K562 (cell line): ENCODE measurements around the gene CLPSL1. TPM values are rescaled to one million over a fixed set of nuclear protein-coding genes. Genes with fewer than 3 reads are reported as not detected.

Experiments used
- ATAC-seq: fragments of 200-7000 bp; cut with Tn5 transposase; 3 replicates; pipeline ENCODE4 v1.9.1; 2020; ENCODE audit warnings: moderate library complexity
- BruUV-seq: library from RNA; stranded (reverse); fragments of 400-500 nt; replicated peaks from 2 replicates; lab custom pipeline; 2021; lab: Mats Ljungman, UMichigan
- CTCF ChIA-PET: fragments of 300-600 bp; formaldehyde crosslinking; extraction: SDS; loops from one replicate; lab custom pipeline; 2021; ENCODE audit warnings: low intra/inter-chr PET ratio; lab: Yijun Ruan, JAX
- POLR2A ChIA-PET: fragments of 300-600, 350-650 bp; sonication (Branson Sonifier 250); formaldehyde crosslinking; extraction: SDS; loops from one replicate; lab custom pipeline; 2021; ENCODE audit warnings: antibody characterized with exemption, inconsistent platforms; lab: Yijun Ruan, JAX
- DNase-seq, 4 experiments: peaks; one replicate each; pipeline versions ENCODE4 v3.0.0 to v3.0.0-alpha.2; 2011 to 2018; ENCODE audit warnings: low spot score in 3 of 4, mixed read lengths in 3 of 4; ENCODE audit errors: extremely low read depth in 1 of 4
- FAIRE-seq: peaks from 2 replicates; lab custom pipeline; 2011; peaks lifted over from hg19 to GRCh38; lab: Jason Lieb, UNC
- H2AFZ ChIP-seq: 2 replicates; pipeline ENCODE4 v1.6.0; 2011; ENCODE audit warnings: low read depth, low read length, control low read depth, inconsistent platforms
- H3K27ac ChIP-seq: fragments of 200-600 bp; 3 replicates; pipeline ENCODE4 v1.8.0; 2011; ENCODE audit warnings: low read depth, mild to moderate bottlenecking, control low read depth, inconsistent platforms, low read length, moderate library complexity, mixed read lengths; ENCODE audit errors: extremely low read depth
- H3K27me3 ChIP-seq, 2 experiments: fragments of 300-600 bp in 1 of 2; 2 replicates in 1 of 2; 3 replicates in 1 of 2; pipeline versions ENCODE4 v1.6.0 to v1.8.0; 2011; ENCODE audit warnings: inconsistent platforms in 2 of 2, low read length in 2 of 2, mild to moderate bottlenecking in 1 of 2, mixed read lengths in 1 of 2, moderate library complexity in 1 of 2; ENCODE audit not compliant: control insufficient read depth in 2 of 2, insufficient read depth in 2 of 2
- H3K36me3 ChIP-seq: fragments of 300-600 bp; 3 replicates; pipeline ENCODE4 v1.8.0; 2011; ENCODE audit warnings: mild to moderate bottlenecking, low read length, inconsistent platforms; ENCODE audit not compliant: control insufficient read depth, insufficient read depth
- H3K4me1 ChIP-seq, 2 experiments: fragments of 200-600 bp in 1 of 2; replicated peaks in 1 of 2; 2 replicates in 1 of 2; 3 replicates in 1 of 2; pipeline versions ENCODE4 v1.5.1 to v1.8.0; 2011; ENCODE audit warnings: inconsistent platforms in 2 of 2, low read length in 2 of 2, mild to moderate bottlenecking in 1 of 2, mixed read lengths in 1 of 2, moderate library complexity in 1 of 2; ENCODE audit not compliant: control insufficient read depth in 2 of 2, insufficient read depth in 2 of 2
- H3K4me2 ChIP-seq: 2 replicates; pipeline ENCODE4 v1.6.1; 2011; ENCODE audit warnings: low read length, control low read depth, inconsistent platforms, mixed read lengths; ENCODE audit not compliant: insufficient read depth
- H3K4me3 ChIP-seq: fragments of 200-600 bp; sonication (generic), shearing (Covaris generic); 2 replicates; pipeline ENCODE4 v1.5.1; 2016; ENCODE audit warnings: control low read depth, inconsistent platforms
- H3K79me2 ChIP-seq: fragments of 200-600 bp; 3 replicates; pipeline ENCODE4 v1.8.0; 2011; ENCODE audit warnings: low read length, inconsistent platforms; ENCODE audit not compliant: control insufficient read depth, insufficient read depth
- H3K9ac ChIP-seq, 2 experiments: 2 replicates each; pipeline versions ENCODE4 v1.6.0 to v1.6.1; 2011; ENCODE audit warnings: low read depth in 2 of 2, low read length in 2 of 2, control low read depth in 1 of 2, inconsistent platforms in 1 of 2, mild to moderate bottlenecking in 1 of 2, mixed read lengths in 1 of 2; ENCODE audit not compliant: insufficient read depth in 1 of 2
- H3K9me1 ChIP-seq: one replicate; pipeline ENCODE4 v1.6.0; 2011; ENCODE audit warnings: inconsistent platforms, mild to moderate bottlenecking, low read length, moderate library complexity; ENCODE audit not compliant: control insufficient read depth, insufficient read depth
- H3K9me3 ChIP-seq: replicated peaks from 2 replicates; pipeline ENCODE4 v1.5.1; 2011; ENCODE audit warnings: low read depth, low read length, inconsistent platforms; ENCODE audit not compliant: control insufficient read depth, insufficient read depth
- H4K20me1 ChIP-seq: replicated peaks from 2 replicates; pipeline ENCODE4 v1.6.1; 2011; ENCODE audit warnings: low read length, inconsistent platforms, mixed read lengths; ENCODE audit not compliant: control insufficient read depth, insufficient read depth
- C11orf30 ChIP-seq: fragments of 450-650 bp; IDR thresholded peaks from 2 replicates; pipeline ENCODE4 v1.6.1; 2016; ENCODE audit warnings: low read depth, mild to moderate bottlenecking
- CUX1 ChIP-seq: fragments of 200-800 bp; sonication (Bioruptor generic); IDR thresholded peaks from 2 replicates; pipeline ENCODE4 v1.6.1; 2016; ENCODE audit warnings: missing genetic modification characterization, missing compliant biosample characterization
- E2F3 ChIP-seq: fragments of 250-450 bp; sonication (Bioruptor Pico); IDR thresholded peaks from 2 replicates; pipeline ENCODE4 v1.4.0; 2020; ENCODE audit warnings: mild to moderate bottlenecking
- FIP1L1 ChIP-seq: fragments of 200-400 bp; formaldehyde crosslinking; IDR thresholded peaks from 2 replicates; pipeline ENCODE4 v1.6.1; 2018; ENCODE audit warnings: mild to moderate bottlenecking, low read depth, low read length; ENCODE audit not compliant: poor library complexity, severe bottlenecking
- FOXK1 ChIP-seq: sonication (generic); formaldehyde crosslinking; IDR thresholded peaks from 2 replicates; pipeline ENCODE4 v1.8.0; 2022; ENCODE audit warnings: missing genetic modification reagents, mild to moderate bottlenecking, borderline replicate concordance
- JUNB ChIP-seq: fragments of 450-650 bp; formaldehyde crosslinking; conservative IDR thresholded peaks from 2 replicates; pipeline ENCODE4 v1.4.0; 2020; ENCODE audit warnings: mild to moderate bottlenecking
- NBN ChIP-seq: fragments of 450-650 bp; IDR thresholded peaks from 2 replicates; pipeline ENCODE4 v1.6.1; 2016; ENCODE audit warnings: low read depth, mild to moderate bottlenecking
- RHOXF2B ChIP-seq: fragments of 250-450 bp; sonication (Bioruptor Pico); conservative IDR thresholded peaks from 2 replicates; pipeline ENCODE4 v1.5.1; 2021
- SIN3A ChIP-seq, 2 experiments: fragments of 150-350 bp in 1 of 2; IDR thresholded peaks; 2 replicates each; pipeline ENCODE4 v1.6.1; 2011 to 2016; ENCODE audit warnings: borderline replicate concordance in 2 of 2, low read depth in 2 of 2, low read length in 2 of 2, mild to moderate bottlenecking in 2 of 2, moderate library complexity in 2 of 2; ENCODE audit not compliant: control insufficient read depth in 1 of 2
- SRSF9 ChIP-seq: fragments of 200-400 bp; formaldehyde crosslinking; IDR thresholded peaks from 2 replicates; pipeline ENCODE4 v1.6.1; 2017; ENCODE audit warnings: low read depth, low read length, borderline replicate concordance
- ZC3H11A ChIP-seq: IDR thresholded peaks from 2 replicates; pipeline ENCODE4 v1.6.1; 2012; ENCODE audit warnings: low read depth, low read length, improper control_type of control experiment
- ZNF639 ChIP-seq, 2 experiments: fragments of 200-800 bp in 1 of 2; sonication (Bioruptor generic) in 1 of 2; sonication (generic) in 1 of 2; formaldehyde crosslinking in 1 of 2; IDR thresholded peaks in 1 of 2; conservative IDR thresholded peaks in 1 of 2; 2 replicates each; pipeline versions ENCODE4 v1.5.0 to v1.6.1; 2016 to 2020; ENCODE audit warnings: missing compliant biosample characterization in 1 of 2, missing genetic modification characterization in 1 of 2, missing genetic modification reagents in 1 of 2
- ZNF707 ChIP-seq: fragments of 250-450 bp; sonication (Bioruptor Pico); conservative IDR thresholded peaks from 2 replicates; pipeline ENCODE4 v1.8.0; 2022; ENCODE audit warnings: inconsistent platforms, mild to moderate bottlenecking, moderate library complexity
- ZNF75A ChIP-seq: fragments of 450-650 bp; formaldehyde crosslinking; IDR thresholded peaks from 2 replicates; pipeline ENCODE4 v1.4.0; 2020; ENCODE audit warnings: mild to moderate bottlenecking
- ZNF77 ChIP-seq: fragments of 250-450 bp; sonication (Bioruptor Pico); IDR thresholded peaks from 2 replicates; pipeline ENCODE4 v1.5.0; 2020
- WGBS: fragments of 100-300 bp; shearing (Covaris generic); methylation state at CpG from one replicate; pipeline ENCODE4 v1.1.6; 2016; ENCODE audit warnings: low coverage, mixed read lengths; ENCODE audit not compliant: insufficient coverage; ENCODE audit errors: missing lambda C conversion rate; 5-methylcytosine and 5-hydroxymethylcytosine counted together
- in situ Hi-C: fragments of 300-500 bp; cut with MboI; formaldehyde crosslinking; loops from 4 replicates; pipeline ENCODE4 v1.15.0; 2018; ENCODE audit warnings: inconsistent platforms, mixed read lengths
- intact Hi-C: fragments of 100-400 bp; cut with micrococcal nuclease; formaldehyde crosslinking; loops from 2 replicates; pipeline ENCODE4 v1.14.2; 2022
- polyA plus RNA-seq, 8 experiments: library from polyadenylated mRNA; depleted of rRNA in 4 of 8; stranded (reverse) in 5 of 8; unstranded in 3 of 8; fragments of >200 nt; fragmentation: Nextera tagmentation in 2 of 8; fragmentation: Illumina TruSeq in 1 of 8; extraction: Ambion mirVana in 2 of 8; extraction: Trizol in 1 of 8; gene quantifications; 2 replicates each; pipeline versions ENCODE4 v1.2.1 to v1.2.3, GENCODE V29; 2011 to 2014; ENCODE audit warnings: inconsistent platforms in 1 of 8, missing spikeins in 1 of 8
- total RNA-seq, 7 experiments: library from RNA; depleted of rRNA in 6 of 7; stranded (reverse); fragments of >200 nt in 6 of 7; fragmentation: Illumina TruSeq in 2 of 7; extraction: Trizol in 2 of 7; gene quantifications; 2 replicates each; pipeline versions ENCODE4 v1.2.1 to v1.2.3, GENCODE V29; 2011 to 2021; ENCODE audit warnings: low replicate concordance in 1 of 7

CLPSL1 gene
- total and polyA plus RNA-seq, 9 of the 15 experiments (the other 6 are each of a cell fraction or from before 2014, with no cell fraction given) = not detected

DNA sequence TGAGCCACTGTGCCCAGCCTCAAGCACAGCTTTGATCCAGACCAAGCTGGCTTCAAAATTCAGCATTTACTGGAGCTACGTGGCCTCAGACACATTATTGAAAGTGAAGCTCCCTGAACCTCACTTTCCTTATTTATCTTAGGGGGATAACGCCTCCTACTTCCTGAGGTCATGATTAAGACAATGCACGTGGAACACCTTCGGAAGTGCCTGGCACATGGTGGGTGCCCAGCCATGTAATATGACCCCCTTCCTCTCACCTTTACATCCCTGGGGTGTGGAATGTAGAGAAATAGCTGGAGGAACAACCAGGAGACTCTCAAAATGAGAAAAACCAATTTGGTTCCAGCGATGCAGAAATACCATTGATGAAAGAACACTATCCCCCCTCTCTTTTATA is 17.9 kb downstream of the CLPSL1 start (continued):
- TF ChIP-seq ZNF639 (CRISPR knock-in tag; conservative IDR thresholded peaks at IDR 0.05 in 1 of 2, IDR thresholded peaks at IDR 0.05 in 1 of 2) = no peak
- no peak for TF ChIP-seq NBN
- no peak for TF ChIP-seq C11orf30
- no peak for TF ChIP-seq SRSF9
- TF ChIP-seq JUNB = no peak

- no TSS peak for BruUV-seq
- TF ChIP-seq FOXK1 (CRISPR knock-in tag) (no peak), E2F3 (CRISPR knock-in tag) (no peak), ZC3H11A (no peak), RHOXF2B (CRISPR knock-in tag) (no peak), FIP1L1 (no peak), ZNF75A (CRISPR knock-in tag) (no peak), SIN3A (IDR thresholded peaks at IDR 0.05; ENCODE audit: borderline replicate concordance in 2 of 2, control insufficient read depth in 1 of 2, low read depth in 2 of 2, low read length in 2 of 2) (no peak), CUX1 (CRISPR knock-in tag) (no peak), ZNF707 (no peak), ZNF77 (CRISPR knock-in tag) (no peak)
Measured at GRCh38 chr6:35801148-35801547, 20.3 kb downstream of the CLPSL1 start.

More at GRCh38 chr6:35801148-35801547, 20.3 kb downstream of the CLPSL1 start:
- ChIA-PET CTCF (no interaction called here), POLR2A (interaction anchor here (1.3 to 2.6 kb wide), 2 partner anchors 9 to 11 kb away, joined by 3 to 9 read pairs; no protein-coding TSS in a partner anchor)
- H3K4me1 ChIP-seq = peaks cover 5 to 10% of the 10 kb centered on the region in 2 experiments
- H3K9me3 ChIP-seq = no peaks in the 10 kb centered on the region
- WGBS = 1% methylated on average over 3 of the region's 3 CpGs
- H3K79me2 ChIP-seq = no peaks in the 10 kb centered on the region
- peaks cover 4% of the 10 kb centered on the region for H3K9me1 ChIP-seq
- FAIRE-seq (no peak), DNase-seq (no peak), ATAC-seq (no peak)
- in situ Hi-C loops (no loop called here), intact Hi-C loops (no loop called here)
- 0 out of 2 replicates have a peak, but pooled peaks cover 8% of the 10 kb centered on the region for H4K20me1 ChIP-seq
- H3K36me3 ChIP-seq = no peaks in the 10 kb centered on the region
- no peak overlapping the region for H3K9ac ChIP-seq
- no peak overlapping the region for H3K27ac ChIP-seq
- no peak overlapping the region for H3K4me2 ChIP-seq
- peaks cover 4 to 46% of the 10 kb centered on the region in 2 experiments; a peak in 4 of 5 replicates for H3K27me3 ChIP-seq
- no peak overlapping the region for H3K4me3 ChIP-seq
- H2AFZ ChIP-seq = no peak overlapping the region
